Skeletal muscle tissue (tissue), 4 donors: ENCODE results near the gene CLP1. TPM values are rescaled to one million over a fixed set of nuclear protein-coding genes. Genes with fewer than 3 reads are reported as not detected.
"Not testable (repeated sequence)": the region's sequence is repeated elsewhere in the genome, so short reads cannot be mapped to it uniquely, and the experiment has no call there.

Experiments
- H3K27ac ChIP-seq: one replicate; pipeline ENCODE4 v1.7.0; 2013; ENCODE audit warnings: mild to moderate bottlenecking, low read depth, low read length, inconsistent platforms
- H3K27me3 ChIP-seq, 3 donors: one replicate each; pipeline ENCODE4 v1.7.0; 2013; ENCODE audit warnings: low read length in 3 of 3; ENCODE audit not compliant: control insufficient read depth in 3 of 3, insufficient read depth in 3 of 3
- H3K36me3 ChIP-seq, 3 donors: one replicate each; pipeline ENCODE4 v1.7.0; 2013; ENCODE audit warnings: low read length in 3 of 3; ENCODE audit not compliant: control insufficient read depth in 3 of 3, insufficient read depth in 3 of 3
- H3K4me1 ChIP-seq, 3 donors: one replicate each; pipeline ENCODE4 v1.7.0; 2013; ENCODE audit warnings: low read length in 3 of 3, mild to moderate bottlenecking in 3 of 3; ENCODE audit not compliant: control insufficient read depth in 3 of 3, insufficient read depth in 3 of 3
- H3K4me3 ChIP-seq, 3 donors: one replicate each; pipeline ENCODE4 v1.7.0; 2013; ENCODE audit warnings: low read length in 3 of 3
- H3K9ac ChIP-seq, 3 donors: one replicate each; pipeline ENCODE4 v1.7.0; 2013; ENCODE audit warnings: low read length in 3 of 3, mild to moderate bottlenecking in 3 of 3, moderate library complexity in 2 of 3, low read depth in 1 of 3
- H3K9me3 ChIP-seq, 3 donors: one replicate each; pipeline ENCODE4 v1.7.0; 2013; ENCODE audit warnings: low read length in 3 of 3; ENCODE audit not compliant: control insufficient read depth in 3 of 3
- total RNA-seq: library from RNA; depleted of rRNA; stranded (reverse); fragments of >200 nt; gene quantifications from one replicate; pipeline ENCODE4 v1.2.3, GENCODE V29; 2014
- donor health status: Osteomylitis.

The CLP1 gene
- total RNA-seq, 1 donor from 2014 or later, result 20.4 TPM

DNA sequence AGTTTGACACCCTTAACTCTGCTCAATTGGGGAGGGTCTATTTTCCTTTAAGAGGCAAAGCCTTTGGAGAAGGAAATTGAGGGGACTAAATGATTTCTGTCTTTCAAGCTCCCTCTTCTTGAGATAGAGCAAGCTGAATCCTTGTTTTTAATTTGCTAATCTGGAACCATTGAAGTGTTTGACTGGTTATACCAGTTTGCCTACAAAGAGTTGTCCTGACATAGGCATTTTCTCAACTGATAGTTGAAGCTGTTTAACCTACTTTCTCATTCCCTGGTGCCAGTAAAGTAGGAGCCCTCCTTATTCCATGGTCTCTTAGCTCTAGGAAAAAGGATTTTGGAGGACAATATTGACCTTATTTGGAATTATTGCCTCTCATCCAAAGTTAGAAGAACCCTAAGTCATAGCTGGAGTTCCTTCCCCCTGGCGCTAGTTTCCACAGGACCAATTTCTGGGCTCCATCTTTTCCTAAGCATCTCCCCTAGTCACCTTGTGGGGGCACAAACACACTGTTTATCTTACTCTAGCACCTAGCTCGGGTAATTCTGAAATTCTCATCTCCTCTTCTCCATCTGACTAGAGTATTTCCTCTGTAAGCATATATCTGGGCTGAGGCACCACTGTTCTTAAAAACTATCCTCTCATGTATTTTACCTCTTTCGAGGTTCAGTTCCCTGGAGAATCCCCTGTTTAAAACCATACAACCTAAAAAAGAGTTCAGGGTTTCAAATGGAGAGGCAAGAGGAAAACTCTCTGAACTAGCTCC lies 17.8 kb downstream of the CLP1 start:
- H3K4me1 ChIP-seq, result peaks cover 2 to 5% (median 4%) of the 10 kb centered on the region in 3 donors
- H3K4me3 ChIP-seq, result no peak overlapping the region
- peaks cover 16 to 44% (median 27%) of the 10 kb centered on the region in 3 donors for H3K36me3 ChIP-seq
- H3K9ac ChIP-seq, result no peak overlapping the region
- H3K9me3 ChIP-seq, result no peaks in the 10 kb centered on the region
- H3K27me3 ChIP-seq, result no peaks in the 10 kb centered on the region
- no peak overlapping the region for H3K27ac ChIP-seq

DNA sequence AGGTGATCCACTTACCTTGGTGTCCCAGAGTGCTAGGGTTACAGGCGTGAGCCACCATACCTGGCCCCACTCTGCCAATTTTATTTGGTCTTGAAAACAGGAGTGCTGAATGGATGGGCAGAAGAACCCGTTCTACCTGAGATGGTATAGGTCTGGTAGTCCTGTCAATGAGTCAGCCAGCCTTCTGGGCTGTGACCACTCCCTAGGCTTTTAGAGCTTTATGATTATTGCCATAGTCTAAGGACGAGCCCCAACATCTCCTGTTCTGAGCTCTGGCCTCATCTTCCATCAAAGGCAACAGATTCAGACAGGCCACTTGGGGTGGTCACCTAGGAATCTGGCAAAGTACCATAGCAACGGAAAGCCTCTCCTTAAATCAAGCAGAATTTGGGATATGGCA lies 21.8 kb downstream of the CLP1 start:
- peaks cover 8 to 32% (median 18%) of the 10 kb centered on the region in 3 donors for H3K36me3 ChIP-seq
- peaks cover 0 to 5% (median 4%) of the 10 kb centered on the region in 3 donors for H3K4me1 ChIP-seq
- H3K4me3 ChIP-seq, result no peak overlapping the region
- no peaks in the 10 kb centered on the region for H3K9me3 ChIP-seq
- H3K27me3 ChIP-seq, result no peaks in the 10 kb centered on the region
- no peak overlapping the region for H3K27ac ChIP-seq
- peak overlapping the region in 1 of 3 donors; percentile 20 for H3K9ac ChIP-seq

DNA sequence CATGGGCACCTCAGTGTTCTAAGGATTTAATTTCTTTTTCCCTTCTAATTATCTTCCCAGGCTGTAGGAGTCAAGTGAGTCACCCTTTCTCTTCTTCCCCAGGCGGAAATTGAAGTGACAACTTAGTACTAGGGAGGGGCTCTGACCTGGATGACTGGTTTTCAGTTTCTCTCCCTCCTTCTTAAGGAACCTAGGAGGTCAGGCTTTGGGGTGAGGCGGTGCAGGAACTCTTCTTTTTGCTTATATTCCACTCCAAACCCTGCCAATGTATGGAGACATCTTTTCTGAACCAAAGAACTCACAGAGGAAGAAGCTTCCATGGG lies 23.0 kb downstream of the CLP1 start:
- no peak overlapping the region for H3K4me3 ChIP-seq
- H3K27me3 ChIP-seq, result no peaks in the 10 kb centered on the region
- no peak overlapping the region for H3K27ac ChIP-seq
- H3K4me1 ChIP-seq, result peaks cover 0 to 5% (median 4%) of the 10 kb centered on the region in 3 donors
- H3K9me3 ChIP-seq, result no peaks in the 10 kb centered on the region
- H3K9ac ChIP-seq, result no peak overlapping the region
- H3K36me3 ChIP-seq, result peaks cover 7 to 31% (median 28%) of the 10 kb centered on the region in 3 donors

DNA sequence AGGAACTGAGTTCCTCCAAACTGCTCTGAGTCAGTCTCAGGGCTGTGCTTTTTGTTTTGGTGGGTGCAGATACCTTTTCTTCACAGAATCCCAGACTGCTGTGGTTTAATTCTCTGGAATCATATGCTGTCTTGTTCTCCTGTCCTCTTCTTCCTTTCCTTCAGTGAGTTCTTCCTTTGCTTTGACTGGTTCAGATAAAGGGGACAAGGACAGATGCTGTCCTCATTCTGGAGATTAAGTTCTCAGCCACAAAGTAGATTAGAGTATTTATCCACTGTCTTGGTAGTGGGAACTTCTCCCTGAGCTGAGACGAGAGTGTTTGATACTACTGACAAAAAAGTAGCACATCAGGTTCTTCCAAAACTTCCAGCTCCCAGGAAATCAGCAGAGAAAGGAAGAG lies 23.6 kb downstream of the CLP1 start:
- Histone ChIP-seq H3K27me3 (no peaks in the 10 kb centered on the region), H3K36me3 (peaks cover 5 to 34% (median 29%) of the 10 kb centered on the region in 3 donors), H3K4me3 (no peak overlapping the region)

DNA sequence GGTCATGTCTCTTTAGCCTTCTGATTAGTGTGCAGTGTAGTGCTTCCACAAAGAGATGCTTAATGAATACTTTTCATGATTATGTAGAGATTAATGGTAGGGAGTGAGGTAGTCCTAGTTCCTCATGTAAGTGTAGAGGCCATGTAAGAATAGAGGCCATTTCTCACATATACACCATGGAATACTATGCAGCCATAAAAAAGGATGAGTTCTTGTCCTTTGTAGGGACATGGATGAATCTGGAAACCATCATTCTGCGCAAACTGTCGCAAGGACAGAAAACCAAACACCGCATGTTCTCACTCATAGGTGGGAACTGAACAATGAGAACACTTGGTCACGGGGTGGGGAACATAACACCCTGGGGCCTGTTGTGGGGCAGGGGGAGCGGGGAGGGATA lies 32.9 kb downstream of the CLP1 start:
- not testable (repeated sequence) for H3K4me1 ChIP-seq, H3K27me3 ChIP-seq, H3K27ac ChIP-seq, H3K9ac ChIP-seq, H3K9me3 ChIP-seq, H3K4me3 ChIP-seq
- peaks cover 52 to 64% (median 56%) of the 10 kb centered on the region in 3 donors for H3K36me3 ChIP-seq

More for the DNA sequence above, 23.6 kb downstream of the CLP1 start:
- Histone ChIP-seq H3K27ac (no peak overlapping the region), H3K4me1 (peaks cover 0 to 5% (median 4%) of the 10 kb centered on the region in 3 donors), H3K9me3 (no peaks in the 10 kb centered on the region), H3K9ac (no peak overlapping the region)

DNA sequence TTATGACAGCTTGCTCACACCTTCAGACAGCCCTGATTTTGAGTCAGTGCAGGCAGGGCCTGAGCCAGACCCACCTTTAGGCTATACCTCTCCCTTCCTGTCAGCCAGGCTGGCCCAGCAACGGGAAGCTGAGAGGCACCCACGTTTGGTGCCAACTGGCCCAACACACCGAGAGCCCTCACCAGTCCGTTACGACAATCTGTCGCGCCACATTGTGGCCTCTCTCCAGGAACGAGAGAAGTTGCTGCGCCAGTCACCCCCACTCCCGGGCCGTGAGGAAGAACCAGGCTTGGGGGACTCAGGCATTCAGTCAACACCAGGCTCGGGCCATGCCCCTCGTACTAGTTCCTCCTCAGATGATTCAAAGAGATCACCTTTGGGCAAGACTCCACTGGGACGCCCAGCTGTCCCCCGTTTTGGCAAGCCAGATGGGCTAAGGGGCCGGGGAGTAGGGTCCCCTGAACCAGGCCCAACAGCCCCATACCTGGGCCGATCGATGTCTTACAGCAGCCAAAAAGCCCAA lies 41.3 kb downstream of the CLP1 start:
- Histone ChIP-seq H3K27ac (no peak overlapping the region), H3K9ac (peak overlapping the region in 1 of 3 donors; percentile 14), H3K4me1 (no peaks in the 10 kb centered on the region), H3K4me3 (no peak overlapping the region), H3K27me3 (no peaks in the 10 kb centered on the region), H3K9me3 (no peaks in the 10 kb centered on the region), H3K36me3 (peaks cover 60 to 75% (median 61%) of the 10 kb centered on the region in 3 donors)

DNA sequence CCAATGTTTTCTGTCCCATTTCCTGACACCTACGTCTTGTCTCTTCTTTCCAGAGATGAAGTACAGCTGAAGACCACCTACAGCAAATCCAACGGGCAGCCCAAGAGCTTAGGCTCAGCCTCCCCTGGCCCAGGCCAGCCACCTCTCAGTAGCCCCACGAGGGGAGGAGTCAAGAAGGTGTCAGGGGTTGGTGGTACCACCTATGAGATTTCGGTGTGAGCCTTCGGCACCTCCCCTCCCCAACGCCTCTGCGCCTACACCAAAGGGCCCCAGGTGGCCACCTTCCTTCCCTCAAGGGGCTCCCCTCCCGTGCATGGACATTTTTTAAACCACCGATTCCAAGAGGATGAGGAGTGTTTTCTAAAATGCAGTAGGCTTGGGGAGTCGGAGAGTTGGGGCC lies 42.3 kb downstream of the CLP1 start:
- Histone ChIP-seq H3K4me3 (no peak overlapping the region), H3K9me3 (no peaks in the 10 kb centered on the region), H3K36me3 (peaks cover 57 to 75% (median 59%) of the 10 kb centered on the region in 3 donors), H3K4me1 (no peaks in the 10 kb centered on the region), H3K27ac (no peak overlapping the region), H3K27me3 (no peaks in the 10 kb centered on the region), H3K9ac (no peak overlapping the region)

DNA sequence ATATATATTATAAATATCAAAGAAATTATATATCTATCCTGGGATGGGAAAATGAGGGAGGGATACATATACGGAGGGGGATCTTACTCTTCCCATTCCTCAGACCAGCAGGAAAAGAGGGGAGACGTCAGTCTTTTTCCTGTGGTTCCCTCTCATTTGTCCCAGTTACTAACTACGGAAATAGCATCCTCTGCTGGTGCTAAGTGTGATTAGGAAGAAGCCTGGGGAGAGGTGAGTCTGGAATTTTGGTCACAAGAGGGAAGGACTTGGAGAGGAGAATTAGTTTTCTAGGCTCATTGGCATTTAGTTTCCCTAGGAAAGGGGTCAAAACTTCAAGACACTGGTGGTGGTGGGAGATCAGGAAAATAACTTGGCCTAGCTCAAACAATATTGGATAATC lies 42.9 kb downstream of the CLP1 start:
- Histone ChIP-seq H3K9ac (no peak overlapping the region), H3K4me1 (no peaks in the 10 kb centered on the region), H3K27ac (no peak overlapping the region), H3K36me3 (peaks cover 55 to 73% (median 57%) of the 10 kb centered on the region in 3 donors), H3K27me3 (no peaks in the 10 kb centered on the region), H3K4me3 (no peak overlapping the region), H3K9me3 (no peaks in the 10 kb centered on the region)

DNA sequence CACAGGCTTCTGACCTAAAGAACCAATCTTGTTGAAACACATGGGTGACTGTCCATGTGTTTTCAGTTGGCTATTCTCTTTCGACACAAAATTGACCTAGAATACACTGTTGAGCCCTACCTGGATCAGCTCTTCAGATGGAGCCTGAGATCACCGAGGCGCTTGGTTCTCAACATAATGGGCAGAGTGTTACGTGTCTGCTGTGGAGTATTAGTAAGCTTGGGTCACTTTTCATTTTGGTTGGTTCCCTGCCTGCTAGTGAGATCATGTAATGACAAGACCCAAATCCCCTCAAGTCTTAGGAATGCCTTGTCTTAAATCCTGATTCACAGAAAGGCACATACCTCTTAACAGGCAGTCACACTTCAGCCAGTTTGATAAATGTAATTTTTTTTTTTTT lies 45.8 kb downstream of the CLP1 start:
- no peak overlapping the region for H3K4me3 ChIP-seq
- no peaks in the 10 kb centered on the region for H3K9me3 ChIP-seq
- no peaks in the 10 kb centered on the region for H3K27me3 ChIP-seq
- H3K4me1 ChIP-seq, result peaks cover 0 to 2% (median 0%) of the 10 kb centered on the region in 3 donors
- no peak overlapping the region for H3K27ac ChIP-seq
- H3K36me3 ChIP-seq, result peaks cover 36 to 55% (median 38%) of the 10 kb centered on the region in 3 donors
- no peak overlapping the region for H3K9ac ChIP-seq

DNA sequence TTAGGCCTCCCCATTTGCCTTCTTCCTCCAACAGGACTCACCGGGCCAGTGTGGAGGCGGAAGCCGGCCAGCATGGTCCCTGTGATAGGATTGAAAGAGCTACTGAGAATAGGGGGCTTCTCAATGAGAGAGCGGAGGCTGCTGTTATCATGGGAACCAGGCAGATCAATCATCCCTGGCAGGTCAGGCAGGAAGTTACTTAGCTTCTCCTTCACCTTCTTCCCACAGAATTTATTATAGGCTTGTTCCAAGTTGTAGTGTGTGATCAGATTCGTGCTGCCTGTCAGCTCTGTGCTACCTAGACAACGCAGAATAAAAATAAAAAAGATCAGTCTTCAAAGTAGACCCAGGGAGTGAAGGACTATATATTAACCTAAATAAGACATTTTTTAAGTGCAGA lies 47.4 kb downstream of the CLP1 start:
- Histone ChIP-seq H3K27me3 (no peaks in the 10 kb centered on the region), H3K36me3 (peaks cover 20 to 39% (median 22%) of the 10 kb centered on the region in 3 donors)

More for the DNA sequence above, 47.4 kb downstream of the CLP1 start:
- Histone ChIP-seq H3K27ac (no peak overlapping the region), H3K4me3 (no peak overlapping the region), H3K9me3 (no peaks in the 10 kb centered on the region), H3K9ac (no peak overlapping the region), H3K4me1 (peaks cover 0 to 2% (median 0%) of the 10 kb centered on the region in 3 donors)
